GM12874 (cell line): ENCODE results near the gene RNF8.

ENCODE experiments used
- CTCF ChIP-seq: IDR thresholded peaks from 2 replicates; pipeline ENCODE4 v1.5.1; 2011; ENCODE audit warnings: low read depth, mild to moderate bottlenecking, control low read depth, low read length, moderate library complexity; ENCODE audit not compliant: insufficient read depth

RNF8 gene

GRCh38 chr6:37435816-37436215, 82.0 kb downstream of the RNF8 start:
- no peak for TF ChIP-seq CTCF

- TF ChIP-seq CTCF, result no peak
Observed at GRCh38 chr6:37438930-37439329, 85.1 kb downstream of the RNF8 start.

- no peak for TF ChIP-seq CTCF
Observed at GRCh38 chr6:37441651-37442050, 87.9 kb downstream of the RNF8 start.

GRCh38 chr6:37442416-37443215, 88.8 kb downstream of the RNF8 start:
- no peak for TF ChIP-seq CTCF
